HepG2 (cell line): ENCODE results near the gene FOCAD. TPM values are rescaled to one million over a fixed set of nuclear protein-coding genes. Genes with fewer than 3 reads are reported as not detected.

Experiments
- KDM3A ChIP-seq: IDR thresholded peaks from 2 replicates; pipeline ENCODE4 v1.6.1; 2018; ENCODE audit warnings: low read depth, missing compliant biosample characterization
- ZNF331 ChIP-seq: sonication (generic); formaldehyde crosslinking; IDR thresholded peaks from 2 replicates; pipeline ENCODE4 v1.4.0; 2020; ENCODE audit warnings: missing genetic modification reagents
- ZNF383 ChIP-seq: sonication (generic); formaldehyde crosslinking; IDR thresholded peaks from 2 replicates; pipeline ENCODE4 v1.4.0; 2020; ENCODE audit warnings: missing genetic modification reagents, mild to moderate bottlenecking, borderline replicate concordance
- ZNF460 ChIP-seq: sonication (generic); formaldehyde crosslinking; IDR thresholded peaks from 2 replicates; pipeline ENCODE4 v1.5.1; 2020; ENCODE audit warnings: missing genetic modification reagents, mild to moderate bottlenecking, borderline replicate concordance
- ZNF674 ChIP-seq: sonication (generic); formaldehyde crosslinking; IDR thresholded peaks from 2 replicates; pipeline ENCODE4 v1.5.0; 2020; ENCODE audit warnings: low read depth, mild to moderate bottlenecking, missing genetic modification reagents
- polyA plus RNA-seq, 8 experiments: library from polyadenylated mRNA; depleted of rRNA in 3 of 8; stranded (reverse) in 7 of 8; unstranded in 1 of 8; fragments of >200 nt; fragmentation: Illumina TruSeq in 4 of 8; extraction: Trizol in 4 of 8; gene quantifications; 2 replicates each; pipeline versions ENCODE4 v1.2.1 to v1.2.3, GENCODE V29; 2011 to 2016; ENCODE audit warnings: low read depth in 4 of 8, missing spikeins in 1 of 8, mixed read lengths in 1 of 8; ENCODE audit not compliant: insufficient read depth in 1 of 8
- total RNA-seq, 5 experiments: library from RNA; depleted of rRNA; stranded (reverse); fragments of >200 nt; fragmentation: Illumina TruSeq; extraction: Trizol; gene quantifications; 2 replicates each; pipeline ENCODE4 v1.2.3, GENCODE V29; 2016; ENCODE audit warnings: low read depth in 1 of 5
- TF ChIP-seq, protein P1 (sequence below): sonication (generic); formaldehyde crosslinking; IDR thresholded peaks from 2 replicates; pipeline ENCODE4 v1.4.0; 2020; ENCODE audit warnings: missing genetic modification reagents, borderline replicate concordance
- TF ChIP-seq, protein P2 (sequence below): sonication (generic); formaldehyde crosslinking; IDR thresholded peaks from 2 replicates; pipeline ENCODE4 v1.4.0; 2020; ENCODE audit warnings: mild to moderate bottlenecking, missing genetic modification reagents
- TF ChIP-seq, protein P3 (sequence below): sonication (generic); formaldehyde crosslinking; IDR thresholded peaks from 2 replicates; pipeline ENCODE4 v1.8.1; 2023; ENCODE audit warnings: mild to moderate bottlenecking, missing genetic modification reagents, borderline replicate concordance
- TF ChIP-seq, protein P4 (sequence below): sonication (generic); formaldehyde crosslinking; IDR thresholded peaks from 2 replicates; pipeline ENCODE4 v1.8.0; 2022; ENCODE audit warnings: mild to moderate bottlenecking, missing genetic modification reagents
- TF ChIP-seq, protein P5 (sequence below), 2 experiments: sonication (generic) in 1 of 2; formaldehyde crosslinking in 1 of 2; IDR thresholded peaks; 2 replicates each; pipeline versions ENCODE4 v1.4.0 to v1.6.1; 2018 to 2020; ENCODE audit warnings: missing genetic modification reagents in 2 of 2, borderline replicate concordance in 1 of 2, low read depth in 1 of 2, mild to moderate bottlenecking in 1 of 2, missing biosample characterization in 1 of 2

Gene FOCAD
- total and polyA plus RNA-seq, 2 of the 13 experiments (the other 11 are each of a cell fraction or from before 2014, with no cell fraction given) = 18.0 to 31.1 TPM

DNA sequence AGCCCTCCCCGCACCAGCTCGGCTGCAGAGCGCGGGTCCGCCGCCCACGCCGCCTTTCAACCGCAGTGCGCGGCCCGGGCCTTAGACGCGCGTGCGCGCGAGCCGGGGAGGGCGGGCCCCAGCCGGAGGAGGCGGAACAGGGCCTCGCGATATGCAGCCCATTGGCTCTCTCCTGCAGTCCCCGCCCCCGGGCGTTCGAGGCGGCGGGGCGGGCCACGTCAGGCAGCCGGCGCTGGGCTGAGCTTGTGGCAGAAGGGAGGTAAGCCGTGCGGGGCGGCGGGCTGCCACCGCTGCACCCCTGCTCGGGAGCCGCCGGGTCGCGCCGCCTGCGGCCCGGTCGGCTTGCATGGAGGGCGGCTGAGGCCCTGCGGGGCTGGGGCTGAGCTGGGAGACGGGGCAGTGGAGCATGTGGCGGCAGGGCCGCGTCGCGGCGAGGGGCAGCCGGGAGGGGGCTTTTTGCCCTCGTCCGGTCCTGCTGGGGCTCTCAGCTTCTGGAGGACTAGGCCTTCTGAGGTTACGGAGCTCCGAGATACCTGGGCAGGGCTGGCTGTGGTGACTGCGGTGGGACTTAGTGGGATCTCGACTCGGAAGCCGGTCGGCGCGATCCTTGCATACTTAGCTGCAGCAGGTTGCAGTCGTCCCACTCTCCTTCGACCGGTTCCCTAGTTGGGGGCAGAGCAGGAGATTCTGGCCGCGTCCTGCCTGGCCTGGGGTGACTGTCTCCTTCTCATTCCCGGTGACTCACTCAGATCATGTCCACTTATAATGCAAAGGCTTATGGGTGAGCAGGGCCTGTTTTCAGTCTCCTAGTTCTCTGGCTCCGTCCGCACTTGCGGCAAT is at the start of gene FOCAD (continued):
- TF ChIP-seq, protein P1, sequence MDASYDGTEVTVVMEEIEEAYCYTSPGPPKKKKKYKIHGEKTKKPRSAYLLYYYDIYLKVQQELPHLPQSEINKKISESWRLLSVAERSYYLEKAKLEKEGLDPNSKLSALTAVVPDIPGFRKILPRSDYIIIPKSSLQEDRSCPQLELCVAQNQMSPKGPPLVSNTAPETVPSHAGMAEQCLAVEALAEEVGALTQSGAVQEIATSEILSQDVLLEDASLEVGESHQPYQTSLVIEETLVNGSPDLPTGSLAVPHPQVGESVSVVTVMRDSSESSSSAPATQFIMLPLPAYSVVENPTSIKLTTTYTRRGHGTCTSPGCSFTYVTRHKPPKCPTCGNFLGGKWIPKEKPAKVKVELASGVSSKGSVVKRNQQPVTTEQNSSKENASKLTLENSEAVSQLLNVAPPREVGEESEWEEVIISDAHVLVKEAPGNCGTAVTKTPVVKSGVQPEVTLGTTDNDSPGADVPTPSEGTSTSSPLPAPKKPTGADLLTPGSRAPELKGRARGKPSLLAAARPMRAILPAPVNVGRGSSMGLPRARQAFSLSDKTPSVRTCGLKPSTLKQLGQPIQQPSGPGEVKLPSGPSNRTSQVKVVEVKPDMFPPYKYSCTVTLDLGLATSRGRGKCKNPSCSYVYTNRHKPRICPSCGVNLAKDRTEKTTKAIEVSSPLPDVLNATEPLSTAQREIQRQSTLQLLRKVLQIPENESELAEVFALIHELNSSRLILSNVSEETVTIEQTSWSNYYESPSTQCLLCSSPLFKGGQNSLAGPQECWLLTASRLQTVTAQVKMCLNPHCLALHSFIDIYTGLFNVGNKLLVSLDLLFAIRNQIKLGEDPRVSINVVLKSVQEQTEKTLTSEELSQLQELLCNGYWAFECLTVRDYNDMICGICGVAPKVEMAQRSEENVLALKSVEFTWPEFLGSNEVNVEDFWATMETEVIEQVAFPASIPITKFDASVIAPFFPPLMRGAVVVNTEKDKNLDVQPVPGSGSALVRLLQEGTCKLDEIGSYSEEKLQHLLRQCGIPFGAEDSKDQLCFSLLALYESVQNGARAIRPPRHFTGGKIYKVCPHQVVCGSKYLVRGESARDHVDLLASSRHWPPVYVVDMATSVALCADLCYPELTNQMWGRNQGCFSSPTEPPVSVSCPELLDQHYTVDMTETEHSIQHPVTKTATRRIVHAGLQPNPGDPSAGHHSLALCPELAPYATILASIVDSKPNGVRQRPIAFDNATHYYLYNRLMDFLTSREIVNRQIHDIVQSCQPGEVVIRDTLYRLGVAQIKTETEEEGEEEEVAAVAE (CRISPR knock-in tag) = no peak
- TF ChIP-seq, protein P2, sequence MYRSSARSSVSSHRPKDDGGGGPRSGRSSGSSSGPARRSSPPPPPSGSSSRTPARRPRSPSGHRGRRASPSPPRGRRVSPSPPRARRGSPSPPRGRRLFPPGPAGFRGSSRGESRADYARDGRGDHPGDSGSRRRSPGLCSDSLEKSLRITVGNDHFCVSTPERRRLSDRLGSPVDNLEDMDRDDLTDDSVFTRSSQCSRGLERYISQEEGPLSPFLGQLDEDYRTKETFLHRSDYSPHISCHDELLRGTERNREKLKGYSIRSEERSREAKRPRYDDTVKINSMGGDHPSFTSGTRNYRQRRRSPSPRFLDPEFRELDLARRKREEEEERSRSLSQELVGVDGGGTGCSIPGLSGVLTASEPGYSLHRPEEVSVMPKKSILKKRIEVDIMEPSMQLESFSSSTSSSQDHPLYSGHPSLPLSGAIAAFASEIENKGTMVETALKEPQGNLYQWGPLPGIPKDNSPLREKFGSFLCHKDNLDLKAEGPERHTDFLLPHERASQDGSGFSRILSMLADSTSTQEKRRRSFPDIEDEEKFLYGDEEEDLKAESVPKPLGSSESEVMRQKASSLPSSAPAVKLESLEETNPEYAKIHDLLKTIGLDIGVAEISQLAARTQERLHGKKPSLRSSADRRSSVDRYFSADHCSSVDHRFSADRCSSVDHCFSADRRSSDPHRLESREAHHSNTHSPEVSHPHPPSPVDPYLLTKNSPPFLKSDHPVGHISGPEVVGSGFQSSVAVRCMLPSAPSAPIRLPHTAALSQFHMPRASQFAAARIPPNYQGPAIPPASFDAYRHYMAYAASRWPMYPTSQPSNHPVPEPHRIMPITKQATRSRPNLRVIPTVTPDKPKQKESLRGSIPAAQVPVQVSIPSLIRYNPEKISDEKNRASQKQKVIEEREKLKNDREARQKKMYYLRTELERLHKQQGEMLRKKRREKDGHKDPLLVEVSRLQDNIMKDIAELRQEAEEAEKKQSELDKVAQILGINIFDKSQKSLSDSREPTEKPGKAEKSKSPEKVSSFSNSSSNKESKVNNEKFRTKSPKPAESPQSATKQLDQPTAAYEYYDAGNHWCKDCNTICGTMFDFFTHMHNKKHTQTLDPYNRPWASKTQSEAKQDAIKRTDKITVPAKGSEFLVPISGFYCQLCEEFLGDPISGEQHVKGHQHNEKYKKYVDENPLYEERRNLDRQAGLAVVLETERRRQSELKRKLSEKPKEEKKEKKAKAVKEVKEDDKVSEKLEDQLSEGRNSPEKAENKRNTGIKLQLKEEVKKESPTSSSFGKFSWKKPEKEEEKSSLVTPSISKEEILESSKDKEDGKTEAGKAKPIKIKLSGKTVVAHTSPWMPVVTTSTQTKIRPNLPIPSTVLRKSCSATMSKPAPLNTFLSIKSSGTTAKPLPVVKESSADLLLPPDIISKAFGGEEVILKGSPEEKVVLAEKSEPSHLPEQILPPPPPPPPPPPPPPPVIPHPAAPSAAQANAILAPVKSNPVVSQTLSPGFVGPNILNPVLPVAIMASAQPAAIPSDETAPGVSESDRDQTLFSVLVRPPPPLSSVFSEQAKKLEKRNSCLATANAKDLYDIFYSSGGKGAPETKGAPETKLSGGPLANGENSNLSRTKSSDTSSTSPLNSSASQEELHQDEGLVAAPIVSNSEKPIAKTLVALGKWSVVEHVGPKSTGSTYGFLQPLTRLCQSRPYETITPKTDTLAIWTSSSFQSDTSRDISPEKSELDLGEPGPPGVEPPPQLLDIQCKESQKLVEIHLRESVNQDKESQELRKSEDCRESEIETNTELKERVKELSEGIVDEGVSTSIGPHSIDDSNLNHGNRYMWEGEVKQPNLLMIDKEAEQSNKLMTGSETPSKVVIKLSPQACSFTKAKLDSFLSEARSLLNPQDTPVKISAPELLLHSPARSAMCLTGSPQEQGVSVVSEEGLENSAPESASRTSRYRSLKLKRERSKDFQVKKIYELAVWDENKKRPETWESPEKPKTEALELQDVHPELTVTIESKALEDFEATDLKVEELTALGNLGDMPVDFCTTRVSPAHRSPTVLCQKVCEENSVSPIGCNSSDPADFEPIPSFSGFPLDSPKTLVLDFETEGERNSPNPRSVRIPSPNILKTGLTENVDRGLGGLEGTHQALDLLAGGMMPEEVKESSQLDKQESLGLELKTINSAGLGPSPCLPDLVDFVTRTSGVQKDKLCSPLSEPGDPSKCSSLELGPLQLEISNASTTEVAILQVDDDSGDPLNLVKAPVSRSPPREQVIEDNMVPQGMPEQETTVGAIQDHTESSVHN (CRISPR knock-in tag) = 0 out of 2 replicates have a peak, but pooled peaks have one; percentile 18
- TF ChIP-seq, protein P3, sequence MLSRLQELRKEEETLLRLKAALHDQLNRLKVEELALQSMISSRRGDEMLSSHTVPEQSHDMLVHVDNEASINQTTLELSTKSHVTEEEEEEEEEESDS = peak; percentile 92; the same call in 1 of the 2 replicates
- TF ChIP-seq ZNF331 (CRISPR knock-in tag) (0 out of 2 replicates have a peak, but pooled peaks have one; percentile 17), ZNF383 (CRISPR knock-in tag) (peak; percentile 77; the same call in 1 of the 2 replicates), ZNF674 (CRISPR knock-in tag) (peak; percentile 92; the same call in 1 of the 2 replicates), KDM3A (CRISPR knock-in tag) (no peak), ZNF460 (CRISPR knock-in tag) (no peak)
- TF ChIP-seq, protein P4, sequence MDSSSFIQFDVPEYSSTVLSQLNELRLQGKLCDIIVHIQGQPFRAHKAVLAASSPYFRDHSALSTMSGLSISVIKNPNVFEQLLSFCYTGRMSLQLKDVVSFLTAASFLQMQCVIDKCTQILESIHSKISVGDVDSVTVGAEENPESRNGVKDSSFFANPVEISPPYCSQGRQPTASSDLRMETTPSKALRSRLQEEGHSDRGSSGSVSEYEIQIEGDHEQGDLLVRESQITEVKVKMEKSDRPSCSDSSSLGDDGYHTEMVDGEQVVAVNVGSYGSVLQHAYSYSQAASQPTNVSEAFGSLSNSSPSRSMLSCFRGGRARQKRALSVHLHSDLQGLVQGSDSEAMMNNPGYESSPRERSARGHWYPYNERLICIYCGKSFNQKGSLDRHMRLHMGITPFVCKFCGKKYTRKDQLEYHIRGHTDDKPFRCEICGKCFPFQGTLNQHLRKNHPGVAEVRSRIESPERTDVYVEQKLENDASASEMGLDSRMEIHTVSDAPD = 0 out of 2 replicates have a peak, but pooled peaks have one; percentile 54
- TF ChIP-seq, protein P5, sequence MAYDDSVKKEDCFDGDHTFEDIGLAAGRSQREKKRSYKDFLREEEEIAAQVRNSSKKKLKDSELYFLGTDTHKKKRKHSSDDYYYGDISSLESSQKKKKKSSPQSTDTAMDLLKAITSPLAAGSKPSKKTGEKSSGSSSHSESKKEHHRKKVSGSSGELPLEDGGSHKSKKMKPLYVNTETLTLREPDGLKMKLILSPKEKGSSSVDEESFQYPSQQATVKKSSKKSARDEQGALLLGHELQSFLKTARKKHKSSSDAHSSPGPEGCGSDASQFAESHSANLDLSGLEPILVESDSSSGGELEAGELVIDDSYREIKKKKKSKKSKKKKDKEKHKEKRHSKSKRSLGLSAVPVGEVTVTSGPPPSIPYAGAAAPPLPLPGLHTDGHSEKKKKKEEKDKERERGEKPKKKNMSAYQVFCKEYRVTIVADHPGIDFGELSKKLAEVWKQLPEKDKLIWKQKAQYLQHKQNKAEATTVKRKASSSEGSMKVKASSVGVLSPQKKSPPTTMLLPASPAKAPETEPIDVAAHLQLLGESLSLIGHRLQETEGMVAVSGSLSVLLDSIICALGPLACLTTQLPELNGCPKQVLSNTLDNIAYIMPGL (CRISPR knock-in tag; IDR thresholded peaks at IDR 0.05; ENCODE audit: borderline replicate concordance in 1 of 2, low read depth in 1 of 2) = peak; percentile 60 to 90
